Gastroesophageal sphincter (tissue), 4 donors: ENCODE measurements around the gene SDHC. TPM values are rescaled to one million over a fixed set of nuclear protein-coding genes. Genes with fewer than 3 reads are reported as not detected.
A peak's percentile ranks its signal among the peaks of the same experiment; 100 is the strongest.

ENCODE experiments used
- ATAC-seq: fragments of 150-250 bp; one replicate; pipeline ENCODE4 v1.9.1; 2016; ENCODE audit warnings: mild to moderate bottlenecking, moderate library complexity
- H3K27ac ChIP-seq, 4 donors: fragments of 200-600 bp; sonication (generic) in 3 of 4; 1 replicate in 3 of 4; 2 replicates in 1 of 4; pipeline ENCODE4 v1.5.1; 2016 to 2019
- H3K27me3 ChIP-seq: fragments of 200-600 bp; sonication (generic); one replicate; pipeline ENCODE4 v1.5.1; 2019
- H3K36me3 ChIP-seq, 2 donors: fragments of 200-600 bp; sonication (generic); one replicate each; pipeline ENCODE4 v1.5.1; 2019; ENCODE audit warnings: control low read depth in 1 of 2
- H3K4me1 ChIP-seq, 3 donors: fragments of 200-600 bp; sonication (generic); 1 replicate in 2 of 3; 2 replicates in 1 of 3; pipeline ENCODE4 v1.5.1; 2016 to 2019; ENCODE audit warnings: control low read depth in 2 of 3
- H3K4me3 ChIP-seq, 2 donors: fragments of 200-600 bp; sonication (generic); one replicate each; pipeline ENCODE4 v1.5.1; 2019; ENCODE audit warnings: mild to moderate bottlenecking in 1 of 2, moderate library complexity in 1 of 2
- H3K9me3 ChIP-seq, 3 donors: fragments of 200-600 bp; sonication (generic); one replicate each; pipeline ENCODE4 v1.5.1; 2017 to 2019; ENCODE audit warnings: control low read depth in 2 of 3
- CTCF ChIP-seq, 4 experiments: fragments of 200-600 bp in 2 of 4; fragments of 450-650 bp in 2 of 4; sonication (generic) in 1 of 4; IDR thresholded peaks; one replicate each; pipeline ENCODE4 v1.5.1; 2017 to 2019; ENCODE audit warnings: antibody characterized with exemption in 4 of 4, mild to moderate bottlenecking in 2 of 4, moderate library complexity in 2 of 4
- EP300 ChIP-seq: sonication (generic); formaldehyde crosslinking; IDR thresholded peaks from one replicate; pipeline ENCODE4 v1.6.1; 2017; ENCODE audit warnings: antibody characterized with exemption, mild to moderate bottlenecking
- POLR2A ChIP-seq, 2 donors: fragments of 450-650 bp; IDR thresholded peaks; one replicate each; pipeline ENCODE4 v1.6.1; 2017; ENCODE audit warnings: antibody characterized with exemption in 2 of 2, mild to moderate bottlenecking in 2 of 2, moderate library complexity in 1 of 2
- POLR2AphosphoS5 ChIP-seq: sonication (generic); formaldehyde crosslinking; IDR thresholded peaks from one replicate; pipeline ENCODE4 v1.6.1; 2017; ENCODE audit warnings: antibody characterized with exemption
- WGBS, 2 donors: methylation state at CpG; one replicate each; pipeline ENCODE4 v1.1.5; 2018; ENCODE audit warnings: low coverage in 1 of 2; 5-methylcytosine and 5-hydroxymethylcytosine counted together
- total RNA-seq, 4 donors: library from RNA; depleted of rRNA; stranded (reverse); fragments of >200 nt; gene quantifications; one replicate each; pipeline ENCODE4 v1.1.0, GENCODE V29; 2016

The SDHC gene
- 10 to 100 TPM in 3 of 4 donors, 1 to 10 TPM in 1; 7.5 to 59.1 (median 37.2) TPM for total RNA-seq

- ATAC-seq: peak; percentile 99
- peaks cover 0 to 9% of the 10 kb centered on the region in 2 donors for H3K36me3 ChIP-seq
- 0 to 1% methylated on average over 1 to 20 of the region's 45 CpGs for WGBS, 2 donors
- peaks cover 0 to 33% (median 0%) of the 10 kb centered on the region in 3 donors for H3K4me1 ChIP-seq
- H3K27ac ChIP-seq: peak within 1 kb of the TSS; percentile 83 to 96 (median 91)
- TF ChIP-seq EP300 (no peak), POLR2AphosphoS5 (peak; percentile 97), POLR2A (IDR thresholded peaks at IDR 0.05) (peak; percentile 80 to 81), CTCF (IDR thresholded peaks at IDR 0.05) (peak in 1 of 4 experiments; percentile 18)
- H3K9me3 ChIP-seq: no peaks in the 10 kb centered on the region
- H3K27me3 ChIP-seq: no peaks in the 10 kb centered on the region
- H3K4me3 ChIP-seq: peak within 1 kb of the TSS; percentile 69 to 94
Measured at GRCh38 chr1:161314201-161314981, at the start of gene SDHC. Gene SDHC (plus strand): TSS chr1:161314381. CDS start chr1:161314406, 25 bp downstream.

- Histone ChIP-seq H3K27ac (no peak overlapping the region), H3K9me3 (no peaks in the 10 kb centered on the region), H3K4me3 (no peak overlapping the region), H3K4me1 (peaks cover 0 to 37% (median 7%) of the 10 kb centered on the region in 3 donors), H3K27me3 (peaks cover 14% of the 10 kb centered on the region), H3K36me3 (no peaks in the 10 kb centered on the region)
- WGBS, 2 donors: 73 to 83% methylated on average over 3 to 5 of the region's 5 CpGs
- ATAC-seq: no peak
- TF ChIP-seq EP300 (no peak), POLR2A (IDR thresholded peaks at IDR 0.05) (no peak), POLR2AphosphoS5 (no peak), CTCF (IDR thresholded peaks at IDR 0.05) (no peak)
Measured at GRCh38 chr1:161265305-161265704, 48.9 kb upstream of the SDHC start.

GRCh38 chr1:161266202-161266601 is 48.0 kb upstream of the SDHC start:
- no peaks in the 10 kb centered on the region for H3K9me3 ChIP-seq
- peak overlapping the region in 3 of 4 donors; percentile 7 to 35 (median 32) for H3K27ac ChIP-seq
- H3K4me3 ChIP-seq: no peak overlapping the region
- H3K27me3 ChIP-seq: peaks cover 5% of the 10 kb centered on the region
- no peak for ATAC-seq
- no peak for TF ChIP-seq EP300
- TF ChIP-seq POLR2A (IDR thresholded peaks at IDR 0.05): no peak
- no peak for TF ChIP-seq POLR2AphosphoS5
- no peak for TF ChIP-seq CTCF (IDR thresholded peaks at IDR 0.05)
- WGBS, 2 donors: 28% methylated on average over 3 of the region's 3 CpGs; no CpG with 5 or more reads in 1 of the 2 donors
- H3K4me1 ChIP-seq: peaks cover 0 to 28% (median 7%) of the 10 kb centered on the region in 3 donors
- no peaks in the 10 kb centered on the region for H3K36me3 ChIP-seq

- 13 to 55% methylated on average over 1 to 2 of the region's 2 CpGs for WGBS, 2 donors
- Histone ChIP-seq H3K4me1 (peaks cover 0 to 21% (median 7%) of the 10 kb centered on the region in 3 donors), H3K9me3 (no peaks in the 10 kb centered on the region), H3K4me3 (no peak overlapping the region), H3K27me3 (no peaks in the 10 kb centered on the region), H3K36me3 (no peaks in the 10 kb centered on the region), H3K27ac (peak overlapping the region in 3 of 4 donors; percentile 7 to 51 (median 32))
- ATAC-seq: no peak
- TF ChIP-seq CTCF (IDR thresholded peaks at IDR 0.05) (no peak), POLR2A (IDR thresholded peaks at IDR 0.05) (no peak), EP300 (no peak), POLR2AphosphoS5 (no peak)
Measured at GRCh38 chr1:161266836-161267235, 47.3 kb upstream of the SDHC start.

- TF ChIP-seq CTCF (IDR thresholded peaks at IDR 0.05) (no peak), EP300 (no peak), POLR2AphosphoS5 (no peak), POLR2A (IDR thresholded peaks at IDR 0.05) (no peak)
Measured at GRCh38 chr1:161267321-161267720, 46.9 kb upstream of the SDHC start.

More at GRCh38 chr1:161267321-161267720, 46.9 kb upstream of the SDHC start:
- Histone ChIP-seq H3K27ac (peak overlapping the region in 3 of 4 donors; percentile 7 to 51 (median 32)), H3K4me1 (peaks cover 0 to 20% (median 7%) of the 10 kb centered on the region in 3 donors), H3K36me3 (no peaks in the 10 kb centered on the region), H3K27me3 (no peaks in the 10 kb centered on the region), H3K4me3 (no peak overlapping the region), H3K9me3 (no peaks in the 10 kb centered on the region)
- ATAC-seq: no peak
- 57 to 68% methylated on average over 3 of the region's 3 CpGs for WGBS, 2 donors
